Nephron progenitor cell (in vitro differentiated cells): ENCODE data around the gene DYTN.
"Not testable (repeated sequence)": the region's sequence is repeated elsewhere in the genome, so short reads cannot be mapped to it uniquely, and the experiment has no call there.

Source experiments
- DNase-seq: peaks from one replicate; pipeline ENCODE4 v3.0.0; 2021
- H3K27ac Mint-ChIP-seq: 2 replicates; pipeline ENCODE4 v1.8.0; 2021; ENCODE audit warnings: mild to moderate bottlenecking, moderate library complexity, mixed read lengths
- H3K27me3 Mint-ChIP-seq: 2 replicates; pipeline ENCODE4 v1.8.0; 2021; ENCODE audit warnings: mild to moderate bottlenecking, low read depth, mixed read lengths; ENCODE audit not compliant: poor library complexity
- H3K36me3 Mint-ChIP-seq: 2 replicates; pipeline ENCODE4 v1.8.0; 2021; ENCODE audit warnings: low read depth, mixed read lengths
- H3K4me1 Mint-ChIP-seq: 2 replicates; pipeline ENCODE4 v1.8.0; 2021; ENCODE audit warnings: mixed read lengths
- H3K4me3 Mint-ChIP-seq: 2 replicates; pipeline ENCODE4 v1.8.0; 2021; ENCODE audit warnings: mild to moderate bottlenecking, moderate library complexity, mixed read lengths
- H3K9me3 Mint-ChIP-seq: 2 replicates; pipeline ENCODE4 v1.8.0; 2021; ENCODE audit warnings: mild to moderate bottlenecking, moderate library complexity, mixed read lengths
- CTCF ChIP-seq: fragments of 200-600 bp; sonication (generic); IDR thresholded peaks from 2 replicates; pipeline ENCODE4 v1.5.0; 2021; ENCODE audit warnings: antibody characterized with exemption

DYTN gene

DNA sequence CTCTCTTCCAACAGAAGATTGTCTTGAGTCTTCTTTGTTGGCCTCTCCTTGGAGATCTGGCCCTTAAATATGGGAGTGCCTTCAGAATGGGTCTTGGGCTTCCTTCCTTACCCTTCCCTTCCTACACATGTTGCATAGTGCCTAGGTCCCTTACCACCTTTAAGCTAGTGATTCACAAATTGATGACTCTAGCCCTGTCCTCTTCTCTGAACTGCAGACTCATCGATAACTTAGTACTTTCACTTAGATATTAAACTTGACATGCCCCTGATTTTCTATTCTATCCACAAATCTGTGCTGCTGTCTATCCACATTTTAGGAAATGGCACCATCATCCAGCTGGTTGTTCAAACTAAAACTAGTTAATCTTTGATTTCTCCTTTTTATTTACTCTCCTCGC, 9.1 kb upstream of the DYTN start:
- no peak for TF ChIP-seq CTCF
- DNase-seq: no peak
- H3K4me3 Mint-ChIP-seq: no peak overlapping the region
- H3K4me1 Mint-ChIP-seq: no peaks in the 10 kb centered on the region
- H3K27ac Mint-ChIP-seq: no peak overlapping the region
- H3K9me3 Mint-ChIP-seq: peaks cover 5% of the 10 kb centered on the region
- H3K36me3 Mint-ChIP-seq: no peaks in the 10 kb centered on the region
- peaks cover 19% of the 10 kb centered on the region for H3K27me3 Mint-ChIP-seq

DNA sequence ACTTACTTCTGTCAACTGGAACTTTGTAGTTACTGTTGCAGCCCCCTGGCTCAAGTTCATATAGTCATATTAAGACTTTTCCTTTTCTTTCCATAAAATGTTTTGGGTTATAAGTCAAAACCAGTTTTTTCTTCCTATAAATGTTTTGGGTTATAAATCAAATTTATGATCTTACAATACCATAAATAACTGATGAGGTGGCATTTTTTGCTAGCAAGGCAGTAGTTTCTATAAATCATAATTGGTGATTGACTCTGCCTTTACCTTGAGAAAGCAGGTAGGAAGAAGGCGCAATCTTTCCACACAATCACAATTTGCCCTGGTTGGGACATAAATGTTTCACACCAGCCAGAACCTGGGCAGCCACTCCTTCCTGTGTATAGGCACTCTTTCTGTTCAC, 5.1 kb upstream of the DYTN start:
- no peak for TF ChIP-seq CTCF
- Mint-ChIP-seq H3K27me3 (peaks cover 6% of the 10 kb centered on the region), H3K4me3 (no peak overlapping the region), H3K4me1 (no peaks in the 10 kb centered on the region), H3K27ac (no peak overlapping the region), H3K36me3 (no peaks in the 10 kb centered on the region), H3K9me3 (peaks cover 9% of the 10 kb centered on the region)
- no peak for DNase-seq

GRCh38 chr2:206721256-206721920, 3.2 kb upstream of the DYTN start:
- Mint-ChIP-seq H3K27ac (no peak overlapping the region), H3K9me3 (peaks cover 9% of the 10 kb centered on the region)
- DNase-seq: no peak

DNA sequence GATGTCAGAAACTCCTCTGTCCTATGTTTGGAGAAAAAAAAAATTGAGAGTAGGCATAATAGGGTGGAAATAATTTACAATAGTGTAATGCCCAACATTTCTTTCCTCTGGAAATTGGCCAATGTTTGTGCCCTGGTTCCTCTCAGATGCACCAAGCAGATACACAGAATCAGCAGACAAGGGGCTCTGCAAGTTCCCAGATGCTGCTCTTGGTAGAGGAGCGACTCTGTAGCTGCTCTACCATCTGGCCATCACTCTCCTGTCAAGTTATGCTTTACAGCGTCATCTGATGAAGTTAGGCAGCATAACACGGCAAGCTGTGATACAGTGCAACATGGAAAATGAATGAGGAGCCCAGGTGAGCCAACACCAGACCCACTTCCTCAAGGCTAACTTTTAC, 1.6 kb downstream of the DYTN start:
- no peak overlapping the region for H3K27ac Mint-ChIP-seq
- no peaks in the 10 kb centered on the region for H3K36me3 Mint-ChIP-seq
- H3K27me3 Mint-ChIP-seq: peaks cover 6% of the 10 kb centered on the region
- no peak for TF ChIP-seq CTCF
- H3K9me3 Mint-ChIP-seq: peaks cover 4% of the 10 kb centered on the region
- no peak overlapping the region for H3K4me3 Mint-ChIP-seq
- no peaks in the 10 kb centered on the region for H3K4me1 Mint-ChIP-seq
- no peak for DNase-seq

More at GRCh38 chr2:206721256-206721920, 3.2 kb upstream of the DYTN start:
- no peaks in the 10 kb centered on the region for H3K36me3 Mint-ChIP-seq
- H3K27me3 Mint-ChIP-seq: no peaks in the 10 kb centered on the region
- no peak for TF ChIP-seq CTCF
- H3K4me3 Mint-ChIP-seq: no peak overlapping the region
- H3K4me1 Mint-ChIP-seq: no peaks in the 10 kb centered on the region

- not testable (repeated sequence) for H3K9me3 Mint-ChIP-seq, H3K4me3 Mint-ChIP-seq, H3K27ac Mint-ChIP-seq
Observed at GRCh38 chr2:206715183-206715582, 3.0 kb downstream of the DYTN start.

GRCh38 chr2:206713746-206714145, 4.5 kb downstream of the DYTN start:
- no peaks in the 10 kb centered on the region for H3K36me3 Mint-ChIP-seq
- no peak for DNase-seq
- H3K4me3 Mint-ChIP-seq: no peak overlapping the region
- H3K27ac Mint-ChIP-seq: no peak overlapping the region
- TF ChIP-seq CTCF: no peak
- H3K27me3 Mint-ChIP-seq: peaks cover 6% of the 10 kb centered on the region
- no peaks in the 10 kb centered on the region for H3K4me1 Mint-ChIP-seq
- H3K9me3 Mint-ChIP-seq: no peaks in the 10 kb centered on the region

More at GRCh38 chr2:206715183-206715582, 3.0 kb downstream of the DYTN start:
- DNase-seq, H3K36me3 Mint-ChIP-seq, H3K4me1 Mint-ChIP-seq, H3K27me3 Mint-ChIP-seq: not testable (repeated sequence)
